Measurements from ENCODE around the gene TLE6. TPM values are rescaled to one million over a fixed set of nuclear protein-coding genes. Genes with fewer than 3 reads are reported as not detected.

Gene TLE6
- total and polyA plus RNA-seq, 2 of the 13 experiments (the other 11 are each of a cell fraction or from before 2014, with no cell fraction given), result 0.24 to 5.5 TPM

DNA sequence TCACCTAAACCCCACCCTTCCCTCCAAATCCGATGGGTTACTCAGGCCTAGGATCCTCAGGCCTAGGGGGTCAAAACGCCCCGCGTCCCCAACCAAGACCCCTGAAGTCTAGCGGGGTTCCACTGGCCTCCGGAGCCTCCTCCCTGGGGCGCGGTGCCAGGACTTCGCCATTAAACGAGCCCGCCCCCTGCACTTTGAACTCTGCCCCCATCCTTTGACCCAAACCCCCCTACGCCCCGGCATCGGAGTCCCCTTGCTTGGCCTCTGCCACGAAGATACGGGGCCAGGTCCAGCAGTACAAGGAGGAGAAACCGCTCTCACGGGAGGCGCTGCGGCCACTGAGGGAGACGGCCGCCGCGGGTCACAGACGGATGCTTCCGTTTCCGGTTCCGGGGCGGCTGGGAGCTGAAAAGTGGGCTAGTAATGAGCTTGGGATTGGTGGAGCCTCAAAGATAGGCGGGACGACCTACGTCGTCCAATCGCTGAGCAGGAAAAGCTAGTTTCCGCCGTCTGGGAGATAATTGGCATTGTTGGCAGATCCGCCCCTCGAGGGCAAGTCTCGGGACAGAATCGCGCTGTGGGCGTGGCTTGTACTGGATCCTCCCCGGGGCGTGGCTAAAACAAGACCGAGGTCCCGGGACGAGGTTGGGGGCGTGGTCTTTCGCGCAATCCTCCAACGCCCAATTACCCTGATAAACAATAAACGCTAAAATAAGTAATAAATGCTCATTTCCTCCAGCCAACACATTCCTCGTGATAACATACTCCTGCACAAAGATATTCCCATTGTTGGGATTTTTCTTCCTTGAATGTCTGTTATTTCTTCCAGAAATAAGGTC, 26.9 kb upstream of the TLE6 start (continued):
- no peak for TF ChIP-seq ZNF816 (CRISPR knock-in tag; IDR thresholded peaks at IDR 0.05; ENCODE audit: borderline replicate concordance)
- TF ChIP-seq RXRA (CRISPR knock-in tag; IDR thresholded peaks at IDR 0.05), result peak; percentile 59; the same call in 1 of the 2 replicates
- TF ChIP-seq PPARG (CRISPR knock-in tag; conservative IDR thresholded peaks at IDR 0.05), result no peak
- TF ChIP-seq, protein P1, sequence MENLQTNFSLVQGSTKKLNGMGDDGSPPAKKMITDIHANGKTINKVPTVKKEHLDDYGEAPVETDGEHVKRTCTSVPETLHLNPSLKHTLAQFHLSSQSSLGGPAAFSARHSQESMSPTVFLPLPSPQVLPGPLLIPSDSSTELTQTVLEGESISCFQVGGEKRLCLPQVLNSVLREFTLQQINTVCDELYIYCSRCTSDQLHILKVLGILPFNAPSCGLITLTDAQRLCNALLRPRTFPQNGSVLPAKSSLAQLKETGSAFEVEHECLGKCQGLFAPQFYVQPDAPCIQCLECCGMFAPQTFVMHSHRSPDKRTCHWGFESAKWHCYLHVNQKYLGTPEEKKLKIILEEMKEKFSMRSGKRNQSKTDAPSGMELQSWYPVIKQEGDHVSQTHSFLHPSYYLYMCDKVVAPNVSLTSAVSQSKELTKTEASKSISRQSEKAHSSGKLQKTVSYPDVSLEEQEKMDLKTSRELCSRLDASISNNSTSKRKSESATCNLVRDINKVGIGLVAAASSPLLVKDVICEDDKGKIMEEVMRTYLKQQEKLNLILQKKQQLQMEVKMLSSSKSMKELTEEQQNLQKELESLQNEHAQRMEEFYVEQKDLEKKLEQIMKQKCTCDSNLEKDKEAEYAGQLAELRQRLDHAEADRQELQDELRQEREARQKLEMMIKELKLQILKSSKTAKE (CRISPR knock-in tag; IDR thresholded peaks at IDR 0.05; ENCODE audit: borderline replicate concordance), result no peak
- TF ChIP-seq, protein P2, sequence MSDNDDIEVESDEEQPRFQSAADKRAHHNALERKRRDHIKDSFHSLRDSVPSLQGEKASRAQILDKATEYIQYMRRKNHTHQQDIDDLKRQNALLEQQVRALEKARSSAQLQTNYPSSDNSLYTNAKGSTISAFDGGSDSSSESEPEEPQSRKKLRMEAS (IDR thresholded peaks at IDR 0.05), result peak; percentile 26; the same call in 1 of the 2 replicates
- TF ChIP-seq HMGA1 (CRISPR knock-in tag; conservative IDR thresholded peaks at IDR 0.05), result no peak
- TF ChIP-seq CEBPB (IDR thresholded peaks at IDR 0.05; ENCODE audit: borderline replicate concordance, low read depth, low read length), result no peak
- TF ChIP-seq SP5 (CRISPR knock-in tag; IDR thresholded peaks at IDR 0.05; ENCODE audit: borderline replicate concordance, low read depth), result 0 out of 2 replicates have a peak, but pooled peaks have one; percentile 38
- TF ChIP-seq, protein P3, sequence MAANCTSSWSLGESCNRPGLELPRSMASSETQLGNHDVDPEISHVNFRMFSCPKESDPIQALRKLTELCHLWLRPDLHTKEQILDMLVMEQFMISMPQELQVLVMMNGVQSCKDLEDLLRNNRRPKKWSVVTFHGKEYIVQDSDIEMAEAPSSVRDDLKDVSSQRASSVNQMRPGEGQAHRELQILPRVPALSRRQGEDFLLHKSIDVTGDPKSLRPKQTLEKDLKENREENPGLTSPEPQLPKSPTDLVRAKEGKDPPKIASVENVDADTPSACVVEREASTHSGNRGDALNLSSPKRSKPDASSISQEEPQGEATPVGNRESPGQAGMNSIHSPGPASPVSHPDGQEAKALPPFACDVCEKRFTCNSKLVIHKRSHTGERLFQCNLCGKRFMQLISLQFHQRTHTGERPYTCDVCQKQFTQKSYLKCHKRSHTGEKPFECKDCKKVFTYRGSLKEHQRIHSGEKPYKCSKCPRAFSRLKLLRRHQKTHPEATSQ (CRISPR knock-in tag; IDR thresholded peaks at IDR 0.05; ENCODE audit: borderline replicate concordance), result no peak
- TF ChIP-seq, protein P4, sequence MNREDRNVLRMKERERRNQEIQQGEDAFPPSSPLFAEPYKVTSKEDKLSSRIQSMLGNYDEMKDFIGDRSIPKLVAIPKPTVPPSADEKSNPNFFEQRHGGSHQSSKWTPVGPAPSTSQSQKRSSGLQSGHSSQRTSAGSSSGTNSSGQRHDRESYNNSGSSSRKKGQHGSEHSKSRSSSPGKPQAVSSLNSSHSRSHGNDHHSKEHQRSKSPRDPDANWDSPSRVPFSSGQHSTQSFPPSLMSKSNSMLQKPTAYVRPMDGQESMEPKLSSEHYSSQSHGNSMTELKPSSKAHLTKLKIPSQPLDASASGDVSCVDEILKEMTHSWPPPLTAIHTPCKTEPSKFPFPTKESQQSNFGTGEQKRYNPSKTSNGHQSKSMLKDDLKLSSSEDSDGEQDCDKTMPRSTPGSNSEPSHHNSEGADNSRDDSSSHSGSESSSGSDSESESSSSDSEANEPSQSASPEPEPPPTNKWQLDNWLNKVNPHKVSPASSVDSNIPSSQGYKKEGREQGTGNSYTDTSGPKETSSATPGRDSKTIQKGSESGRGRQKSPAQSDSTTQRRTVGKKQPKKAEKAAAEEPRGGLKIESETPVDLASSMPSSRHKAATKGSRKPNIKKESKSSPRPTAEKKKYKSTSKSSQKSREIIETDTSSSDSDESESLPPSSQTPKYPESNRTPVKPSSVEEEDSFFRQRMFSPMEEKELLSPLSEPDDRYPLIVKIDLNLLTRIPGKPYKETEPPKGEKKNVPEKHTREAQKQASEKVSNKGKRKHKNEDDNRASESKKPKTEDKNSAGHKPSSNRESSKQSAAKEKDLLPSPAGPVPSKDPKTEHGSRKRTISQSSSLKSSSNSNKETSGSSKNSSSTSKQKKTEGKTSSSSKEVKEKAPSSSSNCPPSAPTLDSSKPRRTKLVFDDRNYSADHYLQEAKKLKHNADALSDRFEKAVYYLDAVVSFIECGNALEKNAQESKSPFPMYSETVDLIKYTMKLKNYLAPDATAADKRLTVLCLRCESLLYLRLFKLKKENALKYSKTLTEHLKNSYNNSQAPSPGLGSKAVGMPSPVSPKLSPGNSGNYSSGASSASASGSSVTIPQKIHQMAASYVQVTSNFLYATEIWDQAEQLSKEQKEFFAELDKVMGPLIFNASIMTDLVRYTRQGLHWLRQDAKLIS (CRISPR knock-in tag; IDR thresholded peaks at IDR 0.05), result no peak
- 0 out of 2 replicates have a peak, but pooled peaks have one; percentile 47 for TF ChIP-seq ZNF333 (CRISPR knock-in tag; IDR thresholded peaks at IDR 0.05; ENCODE audit: borderline replicate concordance)
- TF ChIP-seq ZNF777 (CRISPR knock-in tag; IDR thresholded peaks at IDR 0.05), result peak; percentile 77
- no peak for TF ChIP-seq SMC3 (IDR thresholded peaks at IDR 0.05; ENCODE audit: low read length)
- no peak for TF ChIP-seq ZBTB3 (CRISPR knock-in tag; IDR thresholded peaks at IDR 0.05; ENCODE audit: borderline replicate concordance, low read depth)
- TF ChIP-seq FOXP1 (IDR thresholded peaks at IDR 0.05), result no peak
- no peak for TF ChIP-seq FOXP1 (CRISPR knock-in tag; IDR thresholded peaks at IDR 0.05)
- no peak for TF ChIP-seq XBP1 (CRISPR knock-in tag; IDR thresholded peaks at IDR 0.05)
- no peak; the same call in 1 of the 2 replicates for TF ChIP-seq GFI1 (CRISPR knock-in tag; IDR thresholded peaks at IDR 0.05; ENCODE audit: borderline replicate concordance)
- peak; percentile 43; the same call in 1 of the 2 replicates for TF ChIP-seq KLF12 (CRISPR knock-in tag; IDR thresholded peaks at IDR 0.05; ENCODE audit: borderline replicate concordance)

Measured in HepG2 (cell line).